SK-N-SH treated with all-trans-retinoic acid at 6 μM for 48 hours (cell line): ENCODE results near the gene FAM3D.
A peak's percentile ranks its signal among the peaks of the same experiment; 100 is the strongest.

Experiments
- ATAC-seq: fragments of 200-7000 bp; cut with Tn5 transposase; 3 replicates; pipeline ENCODE4 v1.9.1; 2020; ENCODE audit warnings: mild to moderate bottlenecking, moderate library complexity
- ARNTL ChIP-seq: fragments of 450-650 bp; formaldehyde crosslinking; IDR thresholded peaks from 2 replicates; pipeline ENCODE4 v1.5.0; 2020; ENCODE audit warnings: low read depth, mild to moderate bottlenecking, moderate library complexity, borderline replicate concordance
- BACH2 ChIP-seq: fragments of 250-450 bp; sonication (Bioruptor Pico); IDR thresholded peaks from 2 replicates; pipeline ENCODE4 v1.9.0; 2021; ENCODE audit warnings: mild to moderate bottlenecking, borderline replicate concordance
- ESRRG ChIP-seq: fragments of 250-450 bp; sonication (Bioruptor Pico); IDR thresholded peaks from 2 replicates; pipeline ENCODE4 v1.6.1; 2021; ENCODE audit warnings: mild to moderate bottlenecking
- GLIS3 ChIP-seq: fragments of 250-450 bp; sonication (Bioruptor Pico); IDR thresholded peaks from 2 replicates; pipeline ENCODE4 v1.5.0; 2020; ENCODE audit warnings: mild to moderate bottlenecking, moderate library complexity
- ISL1 ChIP-seq: fragments of 250-450 bp; sonication (Bioruptor Pico); IDR thresholded peaks from 2 replicates; pipeline ENCODE4 v2.1.2; 2022; ENCODE audit warnings: mild to moderate bottlenecking, moderate library complexity
- OSR1 ChIP-seq: fragments of 250-450 bp; sonication (Bioruptor Pico); IDR thresholded peaks from 2 replicates; pipeline ENCODE4 v1.8.0; 2022; ENCODE audit warnings: moderate library complexity, mild to moderate bottlenecking, inconsistent platforms
- PPARA ChIP-seq: fragments of 250-450 bp; sonication (Bioruptor Pico); IDR thresholded peaks from 2 replicates; pipeline ENCODE4 v1.5.0; 2020; ENCODE audit warnings: mild to moderate bottlenecking, borderline replicate concordance
- RARB ChIP-seq: fragments of 250-450 bp; sonication (Bioruptor Pico); IDR thresholded peaks from 2 replicates; pipeline ENCODE4 v1.8.0; 2021; ENCODE audit warnings: mild to moderate bottlenecking, moderate library complexity
- SNAI2 ChIP-seq: fragments of 250-450 bp; sonication (Bioruptor Pico); IDR thresholded peaks from 2 replicates; pipeline ENCODE4 v1.5.0; 2020; ENCODE audit warnings: mild to moderate bottlenecking, moderate library complexity
- TCF4 ChIP-seq: fragments of 250-450 bp; sonication (Bioruptor Pico); IDR thresholded peaks from 2 replicates; pipeline ENCODE4 v1.8.0; 2021; ENCODE audit warnings: mild to moderate bottlenecking, moderate library complexity, borderline replicate concordance
- TOX ChIP-seq: fragments of 250-450 bp; sonication (Bioruptor Pico); IDR thresholded peaks from 2 replicates; pipeline ENCODE4 v1.8.0; 2021; ENCODE audit warnings: mild to moderate bottlenecking, moderate library complexity, borderline replicate concordance
- ZC3H10 ChIP-seq: fragments of 250-450 bp; sonication (Bioruptor Pico); IDR thresholded peaks from 2 replicates; pipeline ENCODE4 v1.5.1; 2021; ENCODE audit warnings: mild to moderate bottlenecking, moderate library complexity
- ZFP3 ChIP-seq: fragments of 250-450 bp; sonication (Bioruptor Pico); IDR thresholded peaks from 2 replicates; pipeline ENCODE4 v1.5.0; 2020; ENCODE audit warnings: mild to moderate bottlenecking, moderate library complexity
- ZNF565 ChIP-seq: fragments of 450-650 bp; formaldehyde crosslinking; conservative IDR thresholded peaks from 2 replicates; pipeline ENCODE4 v1.5.0; 2020; ENCODE audit warnings: low read depth, mild to moderate bottlenecking, moderate library complexity
- ZNF70 ChIP-seq: fragments of 450-650 bp; formaldehyde crosslinking; IDR thresholded peaks from 2 replicates; pipeline ENCODE4 v1.5.0; 2020; ENCODE audit warnings: mild to moderate bottlenecking, moderate library complexity
- ZNF8 ChIP-seq: fragments of 450-650 bp; formaldehyde crosslinking; IDR thresholded peaks from 2 replicates; pipeline ENCODE4 v1.5.0; 2020; ENCODE audit warnings: mild to moderate bottlenecking, moderate library complexity
- TF ChIP-seq, protein P1 (sequence below): fragments of 250-450 bp; sonication (Bioruptor Pico); IDR thresholded peaks from 2 replicates; pipeline ENCODE4 v1.8.0; 2021; ENCODE audit warnings: low read depth, mild to moderate bottlenecking, moderate library complexity, borderline replicate concordance
- TF ChIP-seq, protein P2 (sequence below): fragments of 250-450 bp; sonication (Bioruptor Pico); IDR thresholded peaks from 2 replicates; pipeline ENCODE4 v1.5.1; 2021; ENCODE audit warnings: mild to moderate bottlenecking, moderate library complexity
- TF ChIP-seq, protein P3 (sequence below): fragments of 250-450 bp; sonication (Bioruptor Pico); IDR thresholded peaks from 2 replicates; pipeline ENCODE4 v1.8.0; 2020; ENCODE audit warnings: mild to moderate bottlenecking, moderate library complexity, borderline replicate concordance
- TF ChIP-seq, protein P4 (sequence below): fragments of 250-450 bp; sonication (Bioruptor Pico); IDR thresholded peaks from 2 replicates; pipeline ENCODE4 v1.5.1; 2020; ENCODE audit warnings: low read depth, mild to moderate bottlenecking, moderate library complexity

FAM3D gene

DNA sequence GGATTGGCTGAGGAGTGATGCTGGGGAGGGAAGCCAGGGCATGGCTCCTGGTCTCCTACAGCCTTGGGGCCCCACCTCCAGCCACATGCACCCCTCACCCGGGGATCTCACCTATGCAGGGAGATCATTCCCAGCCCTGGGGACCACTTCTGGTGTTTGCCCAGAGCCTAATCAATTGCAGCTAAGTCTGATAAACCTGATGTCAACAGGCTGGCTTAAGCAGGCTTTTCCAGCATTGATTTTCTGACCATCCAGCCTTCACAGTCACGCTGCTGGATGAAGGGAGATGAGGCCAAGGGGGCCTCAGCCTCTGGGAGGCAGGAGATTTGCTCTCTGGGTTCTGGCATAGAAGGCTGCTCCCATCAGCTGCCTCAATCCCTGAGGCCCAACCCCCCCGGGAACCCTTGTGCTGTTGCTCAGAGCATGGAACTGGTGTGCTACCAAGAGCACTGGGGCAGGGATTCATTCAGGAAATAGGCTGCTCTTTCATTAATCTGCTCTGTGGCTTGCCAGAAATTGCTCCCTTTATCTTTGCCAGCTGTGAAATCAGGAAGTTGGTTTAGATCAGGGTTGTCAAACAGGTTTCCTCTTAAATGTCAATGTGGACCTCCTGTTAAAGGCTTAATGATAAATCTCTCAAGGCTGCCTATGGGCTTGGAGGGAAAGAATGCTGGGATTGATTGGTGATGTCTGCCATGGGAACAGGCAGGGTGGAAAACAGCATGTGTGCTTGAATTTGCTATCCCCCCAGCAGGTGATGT lies 19.0 kb downstream of the FAM3D start:
- TF ChIP-seq, protein P1, sequence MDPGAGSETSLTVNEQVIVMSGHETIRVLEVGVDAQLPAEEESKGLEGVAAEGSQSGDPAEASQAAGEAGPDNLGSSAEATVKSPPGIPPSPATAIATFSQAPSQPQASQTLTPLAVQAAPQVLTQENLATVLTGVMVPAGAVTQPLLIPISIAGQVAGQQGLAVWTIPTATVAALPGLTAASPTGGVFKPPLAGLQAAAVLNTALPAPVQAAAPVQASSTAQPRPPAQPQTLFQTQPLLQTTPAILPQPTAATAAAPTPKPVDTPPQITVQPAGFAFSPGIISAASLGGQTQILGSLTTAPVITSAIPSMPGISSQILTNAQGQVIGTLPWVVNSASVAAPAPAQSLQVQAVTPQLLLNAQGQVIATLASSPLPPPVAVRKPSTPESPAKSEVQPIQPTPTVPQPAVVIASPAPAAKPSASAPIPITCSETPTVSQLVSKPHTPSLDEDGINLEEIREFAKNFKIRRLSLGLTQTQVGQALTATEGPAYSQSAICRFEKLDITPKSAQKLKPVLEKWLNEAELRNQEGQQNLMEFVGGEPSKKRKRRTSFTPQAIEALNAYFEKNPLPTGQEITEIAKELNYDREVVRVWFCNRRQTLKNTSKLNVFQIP (CRISPR knock-in tag) = no peak
- TF ChIP-seq ZNF8 (CRISPR knock-in tag) (no peak), ZC3H10 (CRISPR knock-in tag) (no peak), TOX (CRISPR knock-in tag) (no peak), TCF4 (CRISPR knock-in tag) (no peak), PPARA (CRISPR knock-in tag) (no peak), ZNF70 (CRISPR knock-in tag) (no peak), RARB (no peak), BACH2 (CRISPR knock-in tag) (no peak), SNAI2 (CRISPR knock-in tag) (no peak), ZFP3 (CRISPR knock-in tag) (no peak)
- TF ChIP-seq, protein P2, sequence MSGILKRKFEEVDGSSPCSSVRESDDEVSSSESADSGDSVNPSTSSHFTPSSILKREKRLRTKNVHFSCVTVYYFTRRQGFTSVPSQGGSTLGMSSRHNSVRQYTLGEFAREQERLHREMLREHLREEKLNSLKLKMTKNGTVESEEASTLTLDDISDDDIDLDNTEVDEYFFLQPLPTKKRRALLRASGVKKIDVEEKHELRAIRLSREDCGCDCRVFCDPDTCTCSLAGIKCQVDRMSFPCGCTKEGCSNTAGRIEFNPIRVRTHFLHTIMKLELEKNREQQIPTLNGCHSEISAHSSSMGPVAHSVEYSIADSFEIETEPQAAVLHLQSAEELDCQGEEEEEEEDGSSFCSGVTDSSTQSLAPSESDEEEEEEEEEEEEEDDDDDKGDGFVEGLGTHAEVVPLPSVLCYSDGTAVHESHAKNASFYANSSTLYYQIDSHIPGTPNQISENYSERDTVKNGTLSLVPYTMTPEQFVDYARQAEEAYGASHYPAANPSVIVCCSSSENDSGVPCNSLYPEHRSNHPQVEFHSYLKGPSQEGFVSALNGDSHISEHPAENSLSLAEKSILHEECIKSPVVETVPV = no peak
- TF ChIP-seq, protein P3, sequence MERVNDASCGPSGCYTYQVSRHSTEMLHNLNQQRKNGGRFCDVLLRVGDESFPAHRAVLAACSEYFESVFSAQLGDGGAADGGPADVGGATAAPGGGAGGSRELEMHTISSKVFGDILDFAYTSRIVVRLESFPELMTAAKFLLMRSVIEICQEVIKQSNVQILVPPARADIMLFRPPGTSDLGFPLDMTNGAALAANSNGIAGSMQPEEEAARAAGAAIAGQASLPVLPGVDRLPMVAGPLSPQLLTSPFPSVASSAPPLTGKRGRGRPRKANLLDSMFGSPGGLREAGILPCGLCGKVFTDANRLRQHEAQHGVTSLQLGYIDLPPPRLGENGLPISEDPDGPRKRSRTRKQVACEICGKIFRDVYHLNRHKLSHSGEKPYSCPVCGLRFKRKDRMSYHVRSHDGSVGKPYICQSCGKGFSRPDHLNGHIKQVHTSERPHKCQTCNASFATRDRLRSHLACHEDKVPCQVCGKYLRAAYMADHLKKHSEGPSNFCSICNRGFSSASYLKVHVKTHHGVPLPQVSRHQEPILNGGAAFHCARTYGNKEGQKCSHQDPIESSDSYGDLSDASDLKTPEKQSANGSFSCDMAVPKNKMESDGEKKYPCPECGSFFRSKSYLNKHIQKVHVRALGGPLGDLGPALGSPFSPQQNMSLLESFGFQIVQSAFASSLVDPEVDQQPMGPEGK = no peak
- ATAC-seq = no peak

DNA sequence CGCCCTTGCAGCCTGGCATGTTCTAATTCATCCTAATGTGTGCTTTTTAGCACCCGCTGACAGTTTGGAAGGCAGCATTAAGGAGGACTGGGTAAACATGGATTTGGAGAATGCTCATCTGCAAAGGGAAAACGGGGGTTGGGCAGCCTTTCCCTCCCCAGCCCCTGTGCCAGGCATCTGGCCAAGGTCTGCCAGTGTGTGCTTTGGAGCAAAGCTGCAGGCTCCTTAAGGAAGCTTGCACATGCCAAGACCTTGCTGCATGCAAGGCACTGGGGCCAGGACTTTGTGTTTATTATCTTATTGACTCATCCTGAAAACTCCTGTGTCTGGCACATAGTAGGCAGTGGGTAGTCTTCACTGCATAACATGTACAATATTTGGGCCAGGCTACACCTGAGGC lies 20.1 kb downstream of the FAM3D start:
- ATAC-seq = peak; percentile 33; the same call in 1 of the 3 replicates
- TF ChIP-seq RARB (no peak), TOX (CRISPR knock-in tag) (no peak), OSR1 (CRISPR knock-in tag) (no peak), SNAI2 (CRISPR knock-in tag) (no peak), ZNF8 (CRISPR knock-in tag) (no peak), ZNF565 (no peak), ZNF70 (CRISPR knock-in tag) (no peak), ESRRG (CRISPR knock-in tag) (no peak), ISL1 (CRISPR knock-in tag) (no peak), ARNTL (CRISPR knock-in tag) (no peak), GLIS3 (CRISPR knock-in tag) (no peak), TCF4 (CRISPR knock-in tag) (no peak), ZC3H10 (CRISPR knock-in tag) (no peak), ZFP3 (CRISPR knock-in tag) (no peak)
- TF ChIP-seq, protein P3 = no peak

DNA sequence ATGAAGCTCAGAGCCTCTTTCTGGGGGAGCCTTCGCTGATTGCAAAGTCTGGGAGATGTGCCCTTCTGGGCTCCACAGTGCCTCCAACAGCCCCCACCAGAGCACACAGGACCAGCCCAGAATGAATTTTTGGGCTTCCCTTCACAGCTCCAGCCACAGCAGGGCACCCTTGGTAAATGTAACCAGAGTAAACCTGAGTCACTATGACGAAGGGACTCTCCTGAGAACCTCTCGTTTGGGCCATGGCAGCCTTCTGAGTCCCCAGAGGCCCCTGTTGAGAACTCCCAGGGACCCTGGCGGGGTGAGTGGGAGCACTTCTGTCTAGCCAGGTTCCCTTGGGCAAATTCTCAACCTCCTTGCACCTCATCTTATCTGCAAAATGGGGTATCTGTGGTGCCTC lies 20.8 kb downstream of the FAM3D start:
- TF ChIP-seq ISL1 (CRISPR knock-in tag) = no peak
- no peak for TF ChIP-seq ARNTL (CRISPR knock-in tag)
- TF ChIP-seq, protein P4, sequence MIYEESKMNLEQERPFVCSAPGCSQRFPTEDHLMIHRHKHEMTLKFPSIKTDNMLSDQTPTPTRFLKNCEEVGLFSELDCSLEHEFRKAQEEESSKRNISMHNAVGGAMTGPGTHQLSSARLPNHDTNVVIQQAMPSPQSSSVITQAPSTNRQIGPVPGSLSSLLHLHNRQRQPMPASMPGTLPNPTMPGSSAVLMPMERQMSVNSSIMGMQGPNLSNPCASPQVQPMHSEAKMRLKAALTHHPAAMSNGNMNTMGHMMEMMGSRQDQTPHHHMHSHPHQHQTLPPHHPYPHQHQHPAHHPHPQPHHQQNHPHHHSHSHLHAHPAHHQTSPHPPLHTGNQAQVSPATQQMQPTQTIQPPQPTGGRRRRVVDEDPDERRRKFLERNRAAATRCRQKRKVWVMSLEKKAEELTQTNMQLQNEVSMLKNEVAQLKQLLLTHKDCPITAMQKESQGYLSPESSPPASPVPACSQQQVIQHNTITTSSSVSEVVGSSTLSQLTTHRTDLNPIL = no peak
- no peak for TF ChIP-seq GLIS3 (CRISPR knock-in tag)
- TF ChIP-seq, protein P2 = no peak
- TF ChIP-seq BACH2 (CRISPR knock-in tag) = no peak
- TF ChIP-seq TCF4 (CRISPR knock-in tag) = no peak
- TF ChIP-seq, protein P3 = no peak
- no peak for TF ChIP-seq ZNF565
- TF ChIP-seq TOX (CRISPR knock-in tag) = no peak
- ATAC-seq = no peak
